WI38 (cell line): Measurements from ENCODE around the gene SHPK.

Experiments used
- H3K4me3 ChIP-seq: 2 replicates; pipeline ENCODE4 v1.5.1; 2011; ENCODE audit warnings: low read depth, mild to moderate bottlenecking, control low read depth, low read length
- TF ChIP-seq, protein P1 (sequence below): IDR thresholded peaks from 2 replicates; pipeline ENCODE4 v1.5.1; 2012; ENCODE audit warnings: low read depth, mild to moderate bottlenecking, control low read depth, low read length

SHPK gene

DNA sequence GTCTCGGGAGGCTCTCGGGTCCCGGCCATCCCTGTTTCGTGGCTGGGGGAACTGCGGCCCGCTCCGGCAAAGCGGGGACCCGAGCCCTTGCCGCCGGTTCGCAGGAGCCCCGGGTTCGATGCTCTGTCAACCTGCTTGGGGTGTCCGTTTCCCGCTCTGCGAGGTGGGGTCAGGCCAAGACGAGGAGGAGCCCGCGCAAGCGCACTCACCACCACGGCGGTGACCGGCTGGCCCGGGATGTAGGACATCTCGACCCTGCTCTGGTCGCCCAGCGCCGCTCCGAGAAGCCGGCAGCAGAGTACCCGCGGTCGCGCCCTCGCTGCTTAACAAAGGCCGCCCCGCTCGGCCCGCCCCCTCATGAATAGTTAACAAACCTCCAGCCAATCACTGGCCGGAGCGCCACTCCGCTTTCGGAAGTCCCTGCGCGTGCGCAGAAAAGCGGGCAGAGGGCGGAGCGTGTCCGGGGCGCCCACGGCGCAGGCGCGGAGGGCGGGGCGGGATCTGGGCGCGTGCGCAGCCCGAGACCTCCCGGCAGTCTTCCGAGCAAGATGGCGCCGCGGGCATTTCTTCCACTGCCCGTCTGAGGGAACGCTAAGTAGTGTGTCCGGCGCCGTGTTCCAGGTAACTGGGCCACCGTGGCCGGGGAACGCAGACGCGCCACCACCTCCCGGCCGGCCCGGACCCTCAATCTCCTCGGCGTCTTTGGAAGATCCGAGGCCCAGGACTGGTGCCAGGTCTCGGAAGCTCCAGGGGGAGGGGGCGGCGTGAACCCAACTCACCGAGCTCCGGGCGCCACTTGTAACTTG lies 32.4 kb upstream of the SHPK start, which contains the start of the genes EMC6 and TAX1BP3:
TSS of gene EMC6 (plus strand) at position 534 of the 806 bp plus-strand sequence. CDS start 335 bp downstream, outside the sequence.
TSS of gene TAX1BP3 (minus strand) at position 300 of the 806 bp plus-strand sequence. CDS start at position 248, 52 bp downstream.
- TF ChIP-seq, protein P1, sequence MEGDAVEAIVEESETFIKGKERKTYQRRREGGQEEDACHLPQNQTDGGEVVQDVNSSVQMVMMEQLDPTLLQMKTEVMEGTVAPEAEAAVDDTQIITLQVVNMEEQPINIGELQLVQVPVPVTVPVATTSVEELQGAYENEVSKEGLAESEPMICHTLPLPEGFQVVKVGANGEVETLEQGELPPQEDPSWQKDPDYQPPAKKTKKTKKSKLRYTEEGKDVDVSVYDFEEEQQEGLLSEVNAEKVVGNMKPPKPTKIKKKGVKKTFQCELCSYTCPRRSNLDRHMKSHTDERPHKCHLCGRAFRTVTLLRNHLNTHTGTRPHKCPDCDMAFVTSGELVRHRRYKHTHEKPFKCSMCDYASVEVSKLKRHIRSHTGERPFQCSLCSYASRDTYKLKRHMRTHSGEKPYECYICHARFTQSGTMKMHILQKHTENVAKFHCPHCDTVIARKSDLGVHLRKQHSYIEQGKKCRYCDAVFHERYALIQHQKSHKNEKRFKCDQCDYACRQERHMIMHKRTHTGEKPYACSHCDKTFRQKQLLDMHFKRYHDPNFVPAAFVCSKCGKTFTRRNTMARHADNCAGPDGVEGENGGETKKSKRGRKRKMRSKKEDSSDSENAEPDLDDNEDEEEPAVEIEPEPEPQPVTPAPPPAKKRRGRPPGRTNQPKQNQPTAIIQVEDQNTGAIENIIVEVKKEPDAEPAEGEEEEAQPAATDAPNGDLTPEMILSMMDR: no peak

DNA sequence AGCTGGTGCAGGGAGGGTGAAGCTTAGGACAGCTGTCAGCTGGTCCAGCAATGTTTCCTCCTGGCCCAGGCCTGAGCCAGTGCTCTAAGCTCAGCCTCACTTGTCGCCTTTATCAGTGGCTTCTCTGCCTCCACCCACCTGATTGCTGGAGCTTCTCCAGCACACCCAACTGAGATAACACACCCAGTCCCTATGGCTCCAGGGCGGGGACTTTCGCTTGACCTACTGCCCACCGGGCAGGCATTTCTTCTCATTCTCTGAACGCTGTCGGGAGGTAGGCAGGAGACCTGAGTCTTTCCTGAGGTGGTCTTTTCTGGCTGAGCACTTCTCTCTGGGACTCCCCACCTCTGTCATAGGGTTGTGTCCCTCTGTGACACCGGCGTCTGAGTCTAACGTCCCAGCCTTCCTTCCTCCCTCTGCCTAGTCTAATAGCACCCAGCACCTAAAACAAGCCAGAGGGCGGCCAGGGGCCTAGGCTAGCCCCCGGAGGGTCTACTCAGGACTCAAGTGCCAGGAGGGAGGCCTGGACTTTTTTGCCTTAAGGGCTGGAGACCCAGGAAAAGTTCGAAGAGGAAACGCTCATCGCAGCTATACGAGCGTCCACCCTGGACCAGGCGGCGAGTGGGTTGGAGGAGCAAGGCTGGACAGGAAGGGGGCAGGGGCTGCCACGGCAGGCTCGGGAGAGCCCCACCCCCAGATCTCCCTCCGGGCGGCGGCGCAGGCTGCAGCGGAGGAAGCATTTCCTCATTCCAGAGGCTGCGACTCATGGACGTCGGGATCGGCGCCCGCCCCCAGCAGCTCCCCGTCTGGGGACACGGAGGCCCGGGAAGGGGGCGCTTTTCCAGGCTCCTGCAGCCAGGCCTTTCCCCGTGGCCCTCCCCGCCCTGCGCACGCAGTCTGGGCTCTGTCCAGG lies 31.6 kb upstream of the SHPK start:
- TF ChIP-seq, protein P1: no peak
- peak overlapping the region; percentile 83 for H3K4me3 ChIP-seq

More for the DNA sequence above, 32.4 kb upstream of the SHPK start, which contains the start of the genes EMC6 and TAX1BP3:
- peak within 1 kb of the TSS; percentile 83 for H3K4me3 ChIP-seq

DNA sequence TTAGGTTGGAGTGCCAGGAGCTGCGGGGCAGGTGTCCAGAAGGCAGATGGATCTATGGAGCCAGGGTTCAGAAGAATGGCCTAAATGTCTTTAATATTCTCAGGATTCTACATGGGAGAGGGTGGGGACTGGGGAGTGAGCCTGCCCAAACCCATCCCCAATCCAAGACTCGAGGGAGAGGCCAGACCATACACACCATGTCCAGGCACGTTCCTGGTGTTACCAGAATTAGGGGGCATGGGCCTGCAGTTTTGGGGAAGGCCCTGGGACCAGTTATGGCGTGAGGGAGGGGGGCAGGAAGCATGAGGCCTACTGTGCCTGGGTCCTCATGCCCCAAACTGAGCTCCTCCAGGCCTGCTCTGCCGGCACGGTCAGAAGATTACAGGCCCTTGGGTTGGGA lies 30.5 kb upstream of the SHPK start:
- peak overlapping the region; percentile 83 for H3K4me3 ChIP-seq
- TF ChIP-seq, protein P1: no peak

DNA sequence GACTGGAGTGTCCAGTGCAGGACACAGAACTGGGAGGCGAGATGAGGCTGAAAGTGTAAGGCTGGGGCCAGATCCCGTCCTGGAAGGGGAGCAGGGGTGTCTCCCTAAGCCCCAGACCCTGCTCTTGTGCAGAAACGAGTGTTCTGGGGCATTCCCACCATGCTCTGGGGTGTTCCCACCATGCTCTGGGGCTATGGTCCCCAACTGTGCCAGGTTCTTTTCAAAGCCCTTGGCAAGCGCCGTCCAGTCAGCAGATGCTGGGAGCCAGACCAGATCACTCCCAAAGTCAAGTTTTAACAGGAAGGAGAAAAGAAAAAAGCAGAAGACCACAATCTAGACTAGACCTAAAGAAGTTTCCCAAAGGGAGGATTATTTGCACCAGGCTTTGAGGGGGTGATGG lies 29.8 kb upstream of the SHPK start:
- TF ChIP-seq, protein P1: no peak
- H3K4me3 ChIP-seq: no peak overlapping the region

DNA sequence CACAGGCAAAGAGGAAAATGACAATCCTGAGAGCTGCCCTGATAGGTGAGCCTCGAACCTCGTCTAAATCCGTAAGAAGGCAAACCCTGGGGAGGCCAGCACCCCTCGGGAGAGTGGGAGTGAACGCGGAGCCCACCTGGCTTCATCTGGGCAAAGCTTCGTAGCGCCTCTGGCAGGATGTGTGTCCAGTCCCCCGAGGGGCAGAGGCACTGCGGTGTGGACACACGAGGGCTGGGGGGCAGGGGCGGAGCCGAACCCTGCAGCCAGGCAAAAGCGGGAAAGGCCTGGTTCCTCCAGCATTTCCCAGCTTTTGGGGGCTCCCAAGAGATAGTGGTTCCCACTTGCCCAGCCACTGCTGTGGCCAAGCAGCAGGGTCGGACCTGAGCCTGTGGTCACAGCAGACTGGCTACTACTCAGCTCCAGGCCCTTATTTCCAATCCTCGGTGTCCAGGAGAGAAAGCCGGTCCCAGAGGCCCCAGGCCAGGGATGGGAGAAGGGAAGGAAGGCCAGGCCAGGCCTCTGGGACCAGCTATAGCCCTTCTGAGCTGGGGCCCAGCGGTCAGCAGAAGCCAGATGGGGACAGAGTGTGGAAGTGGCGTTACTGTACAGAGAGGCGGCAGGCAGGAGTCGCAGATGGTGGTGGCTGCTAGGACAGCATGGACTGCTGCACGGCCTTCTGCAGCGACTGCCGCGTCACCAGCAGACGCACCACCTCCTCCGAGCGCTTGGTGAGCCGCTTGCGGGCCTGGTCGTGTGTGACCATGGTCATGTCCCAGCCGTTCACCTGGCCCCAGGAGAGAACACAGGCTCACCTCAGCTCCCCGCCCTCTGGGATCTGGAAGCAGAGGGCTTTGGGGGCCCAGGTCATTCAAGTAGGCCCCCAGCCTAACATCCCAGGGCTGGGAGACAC lies 27.3 kb upstream of the SHPK start:
- no peak overlapping the region for H3K4me3 ChIP-seq
- TF ChIP-seq, protein P1: no peak

DNA sequence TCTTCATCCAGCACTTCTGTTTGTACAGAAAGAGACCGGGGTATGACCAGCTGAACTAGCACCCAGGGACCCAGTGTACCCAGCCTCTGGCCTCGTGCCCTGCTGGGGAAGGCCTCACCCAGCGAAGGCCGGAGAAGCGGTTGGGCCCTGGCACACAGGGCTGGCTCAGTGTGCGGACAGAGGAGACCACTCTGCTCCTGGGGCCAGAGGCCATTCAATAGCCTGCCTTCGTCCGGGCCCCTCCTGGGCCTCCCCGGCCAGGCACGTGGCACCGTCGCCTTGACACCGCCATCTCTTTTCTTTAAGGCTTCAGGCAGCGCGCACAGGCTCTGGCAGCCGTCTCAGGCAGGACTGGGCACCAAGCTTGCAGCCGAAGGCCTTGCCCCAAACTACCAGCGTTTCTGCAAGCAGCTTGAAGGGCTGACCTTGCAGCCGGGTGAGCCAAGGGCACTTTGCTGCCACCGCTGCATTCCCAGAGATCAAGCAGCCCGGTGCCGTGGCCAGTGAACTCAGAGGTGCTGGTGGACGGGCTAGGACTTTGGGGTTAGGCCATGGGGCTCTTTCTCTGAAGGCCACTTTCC lies 24.4 kb upstream of the SHPK start:
- TF ChIP-seq, protein P1: no peak
- no peak overlapping the region for H3K4me3 ChIP-seq
